Germinal center (tissue), 1 donor: ENCODE data around the gene ZBTB47.

Source experiments
- DNase-seq: peaks from one replicate; pipeline ENCODE4 v3.0.0; 2012; ENCODE audit warnings: mixed read lengths, low spot score

The ZBTB47 gene

GRCh38 chr3:42665050-42665878 lies 11.8 kb downstream of the ZBTB47 start:
- DNase-seq = no peak

GRCh38 chr3:42666022-42666421 lies 12.5 kb downstream of the ZBTB47 start:
- no peak for DNase-seq

- DNase-seq = no peak
These were observed 13.1 kb downstream of the ZBTB47 start for GRCh38 chr3:42666577-42666998.

GRCh38 chr3:42667096-42667522 lies 13.6 kb downstream of the ZBTB47 start:
- DNase-seq = no peak

- no peak for DNase-seq
These were observed 14.3 kb downstream of the ZBTB47 start for GRCh38 chr3:42667523-42668412.

GRCh38 chr3:42668413-42668760 lies 14.9 kb downstream of the ZBTB47 start:
- DNase-seq = no peak

- no peak for DNase-seq
These were observed 15.3 kb downstream of the ZBTB47 start for GRCh38 chr3:42668793-42669217.

GRCh38 chr3:42670051-42670576 lies 16.6 kb downstream of the ZBTB47 start:
- DNase-seq = no peak

GRCh38 chr3:42670670-42671069 lies 17.2 kb downstream of the ZBTB47 start:
- DNase-seq = no peak

- no peak for DNase-seq
These were observed 19.0 kb downstream of the ZBTB47 start for GRCh38 chr3:42672515-42672914.

GRCh38 chr3:42673082-42673481 lies 19.6 kb downstream of the ZBTB47 start:
- no peak for DNase-seq

- no peak for DNase-seq
These were observed 20.6 kb downstream of the ZBTB47 start for GRCh38 chr3:42674146-42674545.

- no peak for DNase-seq
These were observed 22.4 kb downstream of the ZBTB47 start for GRCh38 chr3:42675909-42676308.

GRCh38 chr3:42678447-42678846 lies 24.9 kb downstream of the ZBTB47 start:
- DNase-seq = no peak

- DNase-seq = no peak
These were observed 26.8 kb downstream of the ZBTB47 start for GRCh38 chr3:42680271-42680670.

- no peak for DNase-seq
These were observed 27.3 kb downstream of the ZBTB47 start for GRCh38 chr3:42680806-42681205.

- no peak for DNase-seq
These were observed 28.0 kb downstream of the ZBTB47 start for GRCh38 chr3:42681361-42682038.

- DNase-seq = no peak
These were observed 29.0 kb downstream of the ZBTB47 start for GRCh38 chr3:42682301-42683070.

- DNase-seq = no peak
These were observed 30.5 kb downstream of the ZBTB47 start for GRCh38 chr3:42683875-42684598.

GRCh38 chr3:42684632-42685362 lies 31.3 kb downstream of the ZBTB47 start:
- no peak for DNase-seq
